GM19372 (cell line): ENCODE measurements around the gene KCNJ10.

Source experiments
- ATAC-seq: cut with Tn5 transposase; IDR thresholded peaks from one replicate; pipeline ENCODE4 v1.9.1; 2021; ENCODE audit warnings: mild to moderate bottlenecking, low read depth, moderate library complexity; ENCODE audit not compliant: unreplicated experiment

The KCNJ10 gene

GRCh38 chr1:160099716-160100375, 29.9 kb upstream of the KCNJ10 start:
- no peak for ATAC-seq

GRCh38 chr1:160098852-160099561, 29.0 kb upstream of the KCNJ10 start:
- peak; percentile 84 for ATAC-seq

GRCh38 chr1:160097911-160098851, 28.2 kb upstream of the KCNJ10 start, which contains the start of gene IGSF8:
Gene IGSF8, minus strand, starts transcription at chr1:160098619. Its CDS starts 147 bp downstream, at chr1:160098472.
- ATAC-seq = peak; percentile 50

DNA sequence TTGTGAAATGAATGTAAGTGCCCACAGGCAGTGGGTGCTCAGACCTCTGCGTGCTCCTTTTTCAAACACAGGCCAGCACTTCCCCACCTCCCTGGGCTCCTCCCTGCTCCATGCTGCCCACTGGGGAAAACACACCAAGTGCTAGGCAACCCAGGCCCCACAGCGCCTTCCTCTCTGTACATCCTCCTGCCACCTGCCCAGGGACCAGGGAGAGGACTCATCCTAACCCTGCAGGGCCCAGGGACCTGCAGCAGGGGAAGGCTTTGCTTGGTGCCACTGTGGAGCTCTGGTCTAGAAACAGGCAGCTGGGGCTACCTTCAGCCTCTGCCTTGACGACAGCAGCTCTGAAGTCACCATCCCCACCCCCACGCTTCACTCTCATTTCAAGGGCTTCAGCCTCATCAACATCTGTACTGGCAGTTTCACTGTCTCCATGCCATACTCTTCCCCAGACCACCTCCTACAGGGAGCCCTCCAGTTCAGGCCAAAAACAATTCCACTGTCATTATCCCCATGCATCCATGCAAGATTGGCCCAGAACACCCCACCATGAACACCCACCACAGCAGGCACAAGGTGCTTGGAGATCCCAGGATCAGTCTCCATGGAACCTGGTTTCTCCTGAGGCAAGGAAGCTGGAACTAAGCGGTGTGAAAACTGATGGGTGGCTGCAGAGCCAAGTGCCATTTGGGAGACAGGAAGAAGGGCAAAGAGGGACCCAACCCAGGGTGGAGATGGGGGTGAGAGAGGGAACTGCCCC, 27.4 kb upstream of the KCNJ10 start:
- no peak for ATAC-seq

DNA sequence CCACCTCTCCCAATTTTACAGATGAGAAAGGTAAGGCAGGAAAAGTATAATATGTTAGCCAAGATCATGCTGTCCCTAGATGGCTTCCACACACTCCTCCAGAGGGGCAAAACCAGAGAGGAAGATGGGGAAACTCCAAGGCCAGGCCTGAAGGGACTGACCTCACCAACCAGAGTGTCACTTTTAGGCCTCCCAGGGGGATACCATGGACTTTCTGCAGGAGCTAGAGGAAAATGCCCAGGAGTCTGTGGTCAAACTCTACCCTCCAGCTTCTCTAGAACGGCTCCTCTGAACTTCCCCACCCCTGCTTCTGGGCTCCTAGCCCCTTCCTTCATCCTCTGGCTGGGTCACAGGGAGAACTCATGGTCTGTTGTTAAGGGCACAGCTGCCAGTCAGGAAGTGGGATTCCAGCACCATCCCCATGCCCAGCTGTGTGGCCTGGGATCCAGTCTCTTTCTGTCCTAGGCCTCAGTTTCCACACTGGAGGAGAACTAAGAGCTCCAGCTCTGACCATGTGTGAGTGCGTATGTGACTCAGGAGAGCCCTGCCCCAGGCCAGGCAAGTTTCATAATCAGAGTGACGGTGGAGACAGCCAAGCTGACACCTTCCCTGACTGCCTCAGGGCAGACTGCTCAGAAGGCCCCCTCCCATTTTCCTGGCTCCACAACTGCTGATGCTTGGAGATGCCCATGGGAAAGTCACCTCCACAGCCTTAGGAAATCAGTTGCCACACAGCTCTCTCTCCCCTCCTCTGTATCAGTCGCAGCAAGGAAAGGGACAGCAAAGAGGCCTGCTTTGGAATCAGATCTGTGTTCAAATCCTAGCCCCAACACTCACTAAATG, 26.5 kb upstream of the KCNJ10 start:
- ATAC-seq = no peak

DNA sequence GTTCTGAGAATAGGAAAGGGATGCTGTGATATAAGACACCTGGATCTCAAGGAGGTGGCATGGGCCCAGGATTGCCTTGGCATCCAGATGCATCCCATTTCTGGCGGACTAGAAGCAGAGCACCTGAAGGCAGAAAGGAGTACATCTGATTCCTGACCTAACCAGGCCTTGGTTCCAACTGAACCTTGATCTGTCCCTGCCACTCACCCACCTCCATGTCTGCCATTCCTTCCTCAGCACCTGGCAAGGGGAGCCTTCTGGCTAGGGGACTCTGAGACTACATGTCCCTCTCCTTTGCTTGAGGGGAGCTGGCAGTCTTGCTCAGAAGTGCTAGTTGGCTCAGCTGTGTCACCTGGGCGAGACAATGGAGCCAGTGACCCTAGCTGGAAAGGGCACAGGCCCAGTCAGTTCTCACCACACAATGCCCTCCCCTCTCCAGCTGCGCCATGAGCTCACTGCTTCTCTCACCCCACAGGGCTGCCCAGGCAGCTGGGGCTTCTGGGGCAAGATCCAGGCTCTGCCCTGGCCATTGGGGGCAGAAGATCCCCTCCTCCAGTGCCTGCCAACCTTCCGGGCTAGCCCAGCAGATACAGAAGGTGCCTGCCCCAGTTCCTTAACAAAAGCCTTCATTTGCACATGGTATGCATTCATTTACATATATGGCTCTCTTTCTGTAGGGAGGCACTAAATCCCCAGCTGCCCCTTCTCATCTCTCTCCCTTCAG, 25.6 kb upstream of the KCNJ10 start:
- no peak for ATAC-seq

GRCh38 chr1:160094806-160095205, 24.8 kb upstream of the KCNJ10 start:
- no peak for ATAC-seq

DNA sequence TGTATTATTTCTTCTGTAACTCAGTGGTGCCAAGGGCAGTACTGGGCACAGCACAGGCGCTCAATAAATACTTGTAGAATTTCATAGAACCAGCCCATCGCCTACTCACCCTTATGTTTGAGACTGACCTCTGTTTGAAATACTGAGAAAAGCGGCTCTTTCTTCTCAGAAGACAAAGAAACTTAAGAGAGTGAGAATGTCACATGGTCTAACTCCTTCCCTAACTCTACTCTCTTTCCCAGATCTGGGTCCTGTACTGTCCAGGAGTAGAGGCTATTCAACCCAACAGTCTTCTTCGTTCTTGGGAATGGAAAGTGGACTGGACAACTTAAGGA, 24.3 kb upstream of the KCNJ10 start:
- no peak for ATAC-seq

- no peak for ATAC-seq
Observed at GRCh38 chr1:160093624-160094290, 23.8 kb upstream of the KCNJ10 start.

DNA sequence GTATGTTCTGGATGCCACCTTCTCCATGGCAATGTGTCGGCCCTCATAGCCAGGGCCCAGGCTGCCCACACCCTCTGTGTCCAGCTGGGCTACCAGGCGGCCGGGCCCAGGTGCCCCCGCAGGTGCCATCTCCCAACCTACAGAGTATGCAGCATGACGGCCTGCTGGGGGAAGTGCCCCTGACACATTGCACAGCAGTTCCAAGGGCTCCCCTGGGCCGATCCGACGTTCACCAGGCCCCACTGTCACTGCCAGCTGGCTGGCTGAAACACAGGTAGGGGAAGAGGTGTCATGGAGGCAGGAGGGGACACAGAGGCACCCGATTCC, 23.1 kb upstream of the KCNJ10 start:
- ATAC-seq = no peak

GRCh38 chr1:160092366-160093068, 22.6 kb upstream of the KCNJ10 start:
- no peak for ATAC-seq

- no peak for ATAC-seq
Observed at GRCh38 chr1:160091666-160092223, 21.8 kb upstream of the KCNJ10 start.

DNA sequence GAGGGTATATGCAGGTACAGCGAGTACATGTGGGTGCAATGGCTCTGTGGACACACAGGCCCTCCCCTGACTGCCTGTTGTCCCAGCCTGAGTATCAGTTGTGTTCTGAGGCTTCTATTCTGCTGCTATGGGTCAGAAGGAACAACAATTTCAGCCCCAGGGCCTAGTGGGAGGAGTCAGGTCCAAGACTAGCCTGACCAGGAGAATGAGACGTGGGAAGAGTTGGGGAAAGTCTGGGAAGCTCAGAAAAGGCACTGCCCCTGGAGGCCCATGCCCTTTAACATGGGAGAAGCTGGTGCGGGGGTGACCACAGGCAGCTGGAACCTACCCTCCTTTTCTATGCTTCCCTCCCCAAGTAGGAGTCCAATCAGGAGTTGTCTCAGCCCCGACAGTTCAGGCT, 20.8 kb upstream of the KCNJ10 start:
- no peak for ATAC-seq

GRCh38 chr1:160089883-160090282, 19.9 kb upstream of the KCNJ10 start:
- ATAC-seq = no peak

GRCh38 chr1:160087118-160087662, 17.2 kb upstream of the KCNJ10 start:
- ATAC-seq = no peak

DNA sequence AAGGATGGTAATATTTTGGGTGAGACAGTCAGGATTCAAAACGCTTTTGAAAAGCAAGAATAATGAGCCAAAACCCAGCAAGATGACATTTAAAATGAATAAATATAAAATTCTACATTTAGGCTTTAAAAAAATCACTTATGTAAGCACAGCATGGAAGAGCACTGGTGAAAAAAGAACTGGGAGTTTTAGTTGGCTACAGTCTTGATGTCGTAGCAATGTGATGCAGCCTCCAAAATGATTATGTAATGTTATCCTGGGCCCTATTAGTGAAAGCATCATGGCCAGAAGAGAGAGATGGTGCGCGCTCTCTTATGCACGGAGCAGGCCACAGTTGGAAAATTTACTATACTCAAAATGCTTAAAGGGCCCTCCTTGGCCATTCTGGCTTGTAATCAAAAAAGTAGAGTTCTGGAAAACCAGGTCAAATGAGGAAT, 16.5 kb upstream of the KCNJ10 start:
- no peak for ATAC-seq
